ENCODE measurements around the gene ALG3. TPM values are rescaled to one million over a fixed set of nuclear protein-coding genes. Genes with fewer than 3 reads are reported as not detected.

Gene ALG3
- total RNA-seq, 1 experiment from 2014 or later: 95.1 TPM

DNA sequence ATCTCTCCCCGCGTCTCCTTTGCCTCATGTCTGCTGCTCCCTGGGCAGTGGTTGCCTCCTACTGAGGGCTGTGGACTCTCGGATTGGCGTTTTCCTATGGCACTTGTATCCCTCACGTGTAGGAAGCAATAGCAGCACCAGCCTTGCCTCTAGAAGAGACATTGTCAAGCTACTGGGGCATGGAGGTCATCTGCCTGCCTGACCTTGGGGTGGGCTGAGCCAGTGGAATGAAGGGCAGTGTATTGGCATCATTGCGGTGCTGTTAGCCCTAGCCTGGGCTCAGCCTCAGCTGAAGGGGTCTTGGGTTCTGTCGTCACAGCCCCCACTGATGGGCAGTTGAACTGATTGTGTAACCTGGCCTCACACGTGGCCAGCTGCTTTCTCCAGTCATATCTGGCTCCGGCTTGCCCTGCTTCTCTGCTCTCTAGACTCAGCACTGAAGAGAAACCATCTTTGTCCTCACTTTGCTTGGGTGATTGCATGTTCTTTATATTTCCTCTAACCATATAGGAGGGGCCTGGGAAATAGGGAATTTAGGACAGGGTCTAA is 54.7 kb downstream of the ALG3 start:
- Histone ChIP-seq H3K9me3 (ENCODE audit: insufficient read depth, low read depth) (no peaks in the 10 kb centered on the region), H3F3A (ENCODE audit: insufficient read depth, low read depth) (peaks cover 13% of the 10 kb centered on the region), H3K9me2 (ENCODE audit: insufficient read depth) (no peaks in the 10 kb centered on the region), H3K4me3 (no peak overlapping the region), H4K20me1 (ENCODE audit: insufficient read depth) (no peaks in the 10 kb centered on the region), H3K4me2 (no peak overlapping the region), H3K79me2 (ENCODE audit: low read depth) (peaks cover 6% of the 10 kb centered on the region; the same call in 1 of the 2 replicates), H3K27me3 (ENCODE audit: insufficient read depth, low read depth) (no peaks in the 10 kb centered on the region), H3K36me3 (ENCODE audit: low read depth) (peaks cover 44% of the 10 kb centered on the region), H3K4me1 (replicated peaks; ENCODE audit: insufficient read depth) (no peaks in the 10 kb centered on the region), H3K27ac (no peak overlapping the region), H2AFZ (no peak overlapping the region)
- DNase-seq: no peak
- ChIA-PET CTCF (no interaction called here), POLR2A (ENCODE audit: unreplicated experiment) (no interaction called here)
- no peak for TF ChIP-seq CTCF (conservative IDR thresholded peaks at IDR 0.05)
- no peak for TF ChIP-seq EZH2 (IDR thresholded peaks at IDR 0.05; ENCODE audit: low read depth)
- intact Hi-C loops (cut with micrococcal nuclease; ENCODE audit: unreplicated experiment): no loop called here
- BruUV-seq (replicated peaks): no TSS peak

DNA sequence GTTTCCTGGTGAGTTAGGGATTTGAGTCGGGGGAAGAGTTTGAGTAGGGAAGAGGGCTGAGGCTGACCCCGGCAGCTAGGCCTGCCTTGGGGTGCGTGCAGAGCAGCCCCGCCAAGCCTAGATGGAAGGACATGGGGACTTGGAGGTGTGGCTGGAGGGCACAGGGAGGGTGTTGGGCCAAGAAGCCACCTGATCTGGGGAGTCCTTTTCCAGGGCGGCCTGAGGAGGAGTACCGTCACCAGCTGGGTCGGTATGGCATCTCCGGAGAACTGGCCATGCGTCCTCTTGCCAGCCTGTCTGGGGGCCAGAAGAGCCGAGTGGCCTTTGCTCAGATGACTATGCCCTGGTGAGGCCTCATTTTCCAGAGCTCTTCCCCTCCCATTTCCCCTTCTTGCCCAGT is 55.9 kb downstream of the ALG3 start:
- H4K20me1 ChIP-seq (ENCODE audit: insufficient read depth): peaks cover 5% of the 10 kb centered on the region; the same call in 1 of the 2 replicates
- no peak overlapping the region for H2AFZ ChIP-seq
- TF ChIP-seq EZH2 (IDR thresholded peaks at IDR 0.05; ENCODE audit: low read depth) (no peak), CTCF (conservative IDR thresholded peaks at IDR 0.05) (no peak)
- H3K27ac ChIP-seq: no peak overlapping the region
- ChIA-PET POLR2A (ENCODE audit: unreplicated experiment) (no interaction called here), CTCF (no interaction called here)
- H3K79me2 ChIP-seq (ENCODE audit: low read depth): peaks cover 17% of the 10 kb centered on the region
- no peaks in the 10 kb centered on the region for H3K27me3 ChIP-seq (ENCODE audit: insufficient read depth, low read depth)
- H3K4me2 ChIP-seq: no peak overlapping the region
- H3K9me2 ChIP-seq (ENCODE audit: insufficient read depth): no peaks in the 10 kb centered on the region
- peaks cover 13% of the 10 kb centered on the region for H3F3A ChIP-seq (ENCODE audit: insufficient read depth, low read depth)
- H3K9me3 ChIP-seq (ENCODE audit: insufficient read depth, low read depth): no peaks in the 10 kb centered on the region
- intact Hi-C loops (cut with micrococcal nuclease; ENCODE audit: unreplicated experiment): no loop called here
- H3K4me1 ChIP-seq (replicated peaks; ENCODE audit: insufficient read depth): no peaks in the 10 kb centered on the region
- BruUV-seq (replicated peaks): no TSS peak
- peaks cover 53% of the 10 kb centered on the region for H3K36me3 ChIP-seq (ENCODE audit: low read depth)
- no peak overlapping the region for H3K4me3 ChIP-seq
- DNase-seq: no peak

Small RNAs within 50 kb of the gene (microRNA-seq; reads per million reads assigned to microRNA genes)
- 4.0 reads per million for gene MIR1224 (ENCODE audit: borderline number of aligned reads, borderline replicate concordance)

Other genes starting within 250 kb of the ALG3 start
- 133 and 151 TPM in 2 replicates for gene ABCC5, start 231.1 kb downstream of the ALG3 start, total RNA-seq (2021)
- not detected in 2 replicates for gene HTR3D, start 217.2 kb downstream of the ALG3 start, total RNA-seq (2021)
- gene HTR3C, start 195.9 kb downstream of the ALG3 start, total RNA-seq (2021): not detected in 2 replicates
- not detected in 2 replicates for gene HTR3E, start 151.9 kb downstream of the ALG3 start, total RNA-seq (2021)
- 45.7 and 54.1 TPM in 2 replicates for gene EIF2B5, start 113.6 kb downstream of the ALG3 start, total RNA-seq (2021)
- 101 and 108 TPM in 2 replicates for gene DVL3, start 93.6 kb downstream of the ALG3 start, total RNA-seq (2021)
- gene AP2M1, start 74.1 kb downstream of the ALG3 start, total RNA-seq (2021): 586 and 606 TPM in 2 replicates
- gene ABCF3, start 62.8 kb downstream of the ALG3 start, total RNA-seq (2021): 98.8 and 137 TPM in 2 replicates
- gene VWA5B2, start 19.4 kb downstream of the ALG3 start, total RNA-seq (2021): 0.53 and 0.76 TPM in 2 replicates
- 11.7 and 12.1 TPM in 2 replicates for gene EEF1AKMT4, start 710 bp upstream of the ALG3 start, total RNA-seq (2021)
- gene CAMK2N2, start 12.6 kb upstream of the ALG3 start, total RNA-seq (2021): 2.2 and 2.6 TPM in 2 replicates
- not detected in 2 replicates for gene ECE2, start 27.1 kb upstream of the ALG3 start, total RNA-seq (2021)
- 521 and 788 TPM in 2 replicates for gene PSMD2, start 50.3 kb upstream of the ALG3 start, total RNA-seq (2021)
- gene EIF4G1, start 65.6 kb upstream of the ALG3 start, total RNA-seq (2021): 657 and 721 TPM in 2 replicates
- gene FAM131A, start 88.6 kb upstream of the ALG3 start, total RNA-seq (2021): 25.5 and 28.2 TPM in 2 replicates
- 27.1 and 33.0 TPM in 2 replicates for gene CLCN2, start 112.6 kb upstream of the ALG3 start, total RNA-seq (2021)
- gene POLR2H, start 112.7 kb upstream of the ALG3 start, total RNA-seq (2021): 153 and 167 TPM in 2 replicates
- gene THPO, start 129.2 kb upstream of the ALG3 start, total RNA-seq (2021): not detected in 2 replicates
- gene CHRD, start 131.1 kb upstream of the ALG3 start, total RNA-seq (2021): not detected in 2 replicates